AG09309 (cell line): ENCODE results near the gene POMT2.

Experiments
- DNase-seq: peaks from one replicate; pipeline ENCODE4 v3.0.0-alpha.2; 2010; ENCODE audit warnings: low read depth
- H3K4me3 ChIP-seq: 2 replicates; pipeline ENCODE4 v1.5.1; 2011; ENCODE audit warnings: mild to moderate bottlenecking, low read depth, low read length, moderate library complexity; ENCODE audit not compliant: control insufficient read depth
- CTCF ChIP-seq: IDR thresholded peaks from 2 replicates; pipeline ENCODE4 v1.5.1; 2011; ENCODE audit warnings: mild to moderate bottlenecking, low read depth, low read length, inconsistent platforms; ENCODE audit not compliant: insufficient read depth, control insufficient read depth; ENCODE audit errors: missing control alignments

POMT2 gene

GRCh38 chr14:77353469-77354141, 32.9 kb upstream of the POMT2 start:
- TF ChIP-seq CTCF: no peak
- no peak overlapping the region for H3K4me3 ChIP-seq
- DNase-seq: no peak

GRCh38 chr14:77347751-77348150, 27.1 kb upstream of the POMT2 start:
- no peak overlapping the region for H3K4me3 ChIP-seq
- no peak for TF ChIP-seq CTCF
- no peak for DNase-seq

GRCh38 chr14:77346495-77346894, 25.8 kb upstream of the POMT2 start:
- DNase-seq: no peak
- H3K4me3 ChIP-seq: no peak overlapping the region
- TF ChIP-seq CTCF: no peak

GRCh38 chr14:77344377-77344996, 23.8 kb upstream of the POMT2 start:
- H3K4me3 ChIP-seq: no peak overlapping the region
- no peak for TF ChIP-seq CTCF
- DNase-seq: no peak

GRCh38 chr14:77343662-77344061, 23.0 kb upstream of the POMT2 start:
- DNase-seq: no peak
- H3K4me3 ChIP-seq: no peak overlapping the region
- TF ChIP-seq CTCF: no peak

GRCh38 chr14:77342726-77343397, 22.2 kb upstream of the POMT2 start:
- DNase-seq: no peak
- no peak for TF ChIP-seq CTCF
- H3K4me3 ChIP-seq: no peak overlapping the region
